GM12878 (cell line): ENCODE results near the gene SLC38A1. TPM values are rescaled to one million over a fixed set of nuclear protein-coding genes. Genes with fewer than 3 reads are reported as not detected.

ENCODE experiments used
- ATAC-seq: fragments of 200-7000 bp; cut with Tn5 transposase; 3 replicates; pipeline ENCODE4 v1.9.1; 2020; ENCODE audit warnings: mild to moderate bottlenecking, moderate library complexity
- BruUV-seq: library from RNA; stranded (reverse); fragments of 400-500 nt; replicated peaks from 2 replicates; lab custom pipeline; 2021; lab: Mats Ljungman, UMichigan
- CTCF ChIA-PET: fragments of 300-600 bp; sonication (Branson Sonifier 250); formaldehyde crosslinking; extraction: SDS; loops from one replicate; lab custom pipeline; 2021; ENCODE audit warnings: inconsistent platforms; lab: Yijun Ruan, JAX
- POLR2A ChIA-PET: fragments of 350-600 bp; formaldehyde crosslinking; extraction: SDS; loops from one replicate; lab custom pipeline; 2021; ENCODE audit warnings: inconsistent platforms; lab: Charles Lee
- RAD21 ChIA-PET: fragments of 300-600 bp; sonication (Branson Sonifier 250); formaldehyde crosslinking; loops from one replicate; lab custom pipeline; 2023; ENCODE audit warnings: antibody characterized with exemption; ENCODE audit not compliant: unreplicated experiment; lab: Charles Lee
- SMC1A ChIA-PET: fragments of 300-600 bp; sonication (Branson Sonifier 250); formaldehyde crosslinking; loops from one replicate; lab custom pipeline; 2023; ENCODE audit not compliant: unreplicated experiment, uncharacterized antibody; lab: Charles Lee
- DNase-seq: peaks from one replicate; pipeline ENCODE4 v3.0.0-alpha.2; 2011; ENCODE audit warnings: low read depth, low spot score
- FAIRE-seq: peaks from 3 replicates; lab custom pipeline; 2011; peaks lifted over from hg19 to GRCh38; lab: Jason Lieb, UNC
- H2AFZ ChIP-seq: 2 replicates; pipeline ENCODE4 v1.6.0; 2011; ENCODE audit warnings: low read depth, low read length, control low read depth; ENCODE audit not compliant: control insufficient read depth
- H3K27ac ChIP-seq: 2 replicates; pipeline ENCODE4 v1.5.1; 2011; ENCODE audit warnings: control low read depth; ENCODE audit not compliant: control insufficient read depth, insufficient read depth
- H3K27me3 ChIP-seq, 2 experiments: replicated peaks in 1 of 2; 2 replicates each; pipeline versions ENCODE4 v1.6.0 to v1.6.1; 2011; ENCODE audit warnings: low read length in 1 of 2; ENCODE audit not compliant: control insufficient read depth in 2 of 2, insufficient read depth in 2 of 2
- H3K36me3 ChIP-seq, 2 experiments: 2 replicates each; pipeline ENCODE4 v1.5.1; 2011; ENCODE audit warnings: low read length in 1 of 2; ENCODE audit not compliant: control insufficient read depth in 2 of 2, insufficient read depth in 2 of 2
- H3K4me1 ChIP-seq: 2 replicates; pipeline ENCODE4 v1.6.1; 2011; ENCODE audit warnings: mild to moderate bottlenecking, low read length, moderate library complexity, mixed read lengths; ENCODE audit not compliant: control insufficient read depth, insufficient read depth
- H3K4me2 ChIP-seq: 2 replicates; pipeline ENCODE4 v1.6.0; 2011; ENCODE audit warnings: control low read depth; ENCODE audit not compliant: control insufficient read depth, insufficient read depth
- H3K4me3 ChIP-seq: fragments of 200-600 bp; sonication (generic); 2 replicates; pipeline ENCODE4 v1.5.1; 2016
- H3K79me2 ChIP-seq: 2 replicates; pipeline ENCODE4 v1.6.0; 2011; ENCODE audit warnings: low read length; ENCODE audit not compliant: control insufficient read depth, insufficient read depth
- H3K9ac ChIP-seq: 2 replicates; pipeline ENCODE4 v1.8.0; 2011; ENCODE audit warnings: low read length, control low read depth, mixed read lengths; ENCODE audit not compliant: control insufficient read depth, insufficient read depth
- H3K9me3 ChIP-seq: replicated peaks from 3 replicates; pipeline ENCODE4 v1.5.1; 2011; ENCODE audit warnings: mild to moderate bottlenecking, low read length; ENCODE audit not compliant: control insufficient read depth, insufficient read depth
- H4K20me1 ChIP-seq: 2 replicates; pipeline ENCODE4 v1.6.0; 2011; ENCODE audit not compliant: control insufficient read depth, insufficient read depth
- ASH2L ChIP-seq: fragments of 300-600, 200-600 bp; sonication (generic); IDR thresholded peaks from 2 replicates; pipeline ENCODE4 v1.6.1; 2017; ENCODE audit warnings: low read depth, mild to moderate bottlenecking, borderline replicate concordance
- ATF7 ChIP-seq: fragments of 450-650 bp; IDR thresholded peaks from 2 replicates; pipeline ENCODE4 v1.6.1; 2016; ENCODE audit warnings: low read depth, mild to moderate bottlenecking
- EZH2 ChIP-seq: IDR thresholded peaks from 2 replicates; pipeline ENCODE4 v1.6.1; 2012; ENCODE audit warnings: low read depth, mild to moderate bottlenecking, control low read depth, inconsistent platforms, low read length, borderline replicate concordance; ENCODE audit not compliant: control insufficient read depth
- GATAD2B ChIP-seq: fragments of 450-650 bp; conservative IDR thresholded peaks from 2 replicates; pipeline ENCODE4 v1.6.1; 2017; ENCODE audit warnings: low read depth, mild to moderate bottlenecking, moderate library complexity
- IRF4 ChIP-seq: IDR thresholded peaks from 2 replicates; pipeline ENCODE4 v1.6.1; 2011; ENCODE audit warnings: low read depth, low read length
- NRF1 ChIP-seq: conservative IDR thresholded peaks from 2 replicates; pipeline ENCODE4 v1.6.1; 2011; ENCODE audit warnings: mild to moderate bottlenecking, low read depth, low read length, improper control_type of control experiment
- SMAD1 ChIP-seq: fragments of 450-650 bp; IDR thresholded peaks from 2 replicates; pipeline ENCODE4 v1.6.1; 2018; ENCODE audit warnings: mild to moderate bottlenecking, low read depth; ENCODE audit not compliant: partially characterized antibody
- SREBF2 ChIP-seq: IDR thresholded peaks from 2 replicates; pipeline ENCODE4 v1.6.1; 2012; ENCODE audit warnings: mild to moderate bottlenecking, low read length
- SUPT20H ChIP-seq: IDR thresholded peaks from 2 replicates; pipeline ENCODE4 v1.6.1; 2011; ENCODE audit warnings: low read depth, mild to moderate bottlenecking, low read length, moderate library complexity, borderline replicate concordance; ENCODE audit not compliant: control insufficient read depth
- TBL1XR1 ChIP-seq: IDR thresholded peaks from 2 replicates; pipeline ENCODE4 v1.6.1; 2012; ENCODE audit warnings: low read depth, low read length, improper control_type of control experiment
- WRNIP1 ChIP-seq: IDR thresholded peaks from 2 replicates; pipeline ENCODE4 v1.6.1; 2011; ENCODE audit warnings: low read depth, low read length, improper control_type of control experiment, borderline replicate concordance
- ZNF274 ChIP-seq: IDR thresholded peaks from one replicate; pipeline ENCODE4 v1.8.0; 2011; ENCODE audit not compliant: insufficient read length, insufficient read depth
- WGBS: methylation state at CpG from one replicate; pipeline ENCODE4 v1.1.6; 2016; ENCODE audit warnings: low lambda C conversion rate; ENCODE audit not compliant: insufficient replicate concordance, insufficient coverage; ENCODE audit errors: missing lambda C conversion rate; 5-methylcytosine and 5-hydroxymethylcytosine counted together
- in situ Hi-C: fragments of 300-500 bp; cut with MboI; formaldehyde crosslinking; loops from 9 replicates; pipeline ENCODE4 v1.14.3; 2018; ENCODE audit warnings: mixed read lengths
- intact Hi-C: fragments of 100-400 bp; cut with micrococcal nuclease; formaldehyde crosslinking; loops from one replicate; pipeline ENCODE4 v1.14.2; 2022; ENCODE audit not compliant: unreplicated experiment
- polyA plus RNA-seq, 11 experiments: library from polyadenylated mRNA; depleted of rRNA in 4 of 11; unstranded in 6 of 11; stranded (reverse) in 5 of 11; fragments of >200 nt; fragmentation: Nextera tagmentation in 4 of 11; fragmentation: Illumina TruSeq in 1 of 11; extraction: Ambion mirVana in 4 of 11; extraction: Trizol in 1 of 11; gene quantifications; 1 replicate in 1 of 11; 2 replicates in 10 of 11; pipeline versions ENCODE4 v1.2.1 to v1.2.3, GENCODE V29; 2011 to 2016; ENCODE audit warnings: inconsistent platforms in 2 of 11, missing spikeins in 2 of 11, low read depth in 1 of 11
- total RNA-seq, 4 experiments: library from RNA; depleted of rRNA in 3 of 4; stranded (reverse); fragments of >200 nt in 3 of 4; fragmentation: Illumina TruSeq in 1 of 4; extraction: Trizol in 1 of 4; gene quantifications; 2 replicates each; pipeline versions ENCODE4 v1.2.1 to v1.2.3, GENCODE V29; 2013 to 2021
- TF ChIP-seq, protein P1 (sequence below): fragments of 450-650 bp; formaldehyde crosslinking; IDR thresholded peaks from 2 replicates; pipeline ENCODE4 v1.4.0; 2022; ENCODE audit warnings: mild to moderate bottlenecking, moderate library complexity
- TF ChIP-seq, protein P2 (sequence below): fragments of 150-350 bp; IDR thresholded peaks from 2 replicates; pipeline ENCODE4 v1.6.1; 2014; ENCODE audit warnings: mild to moderate bottlenecking, low read depth, low read length

Gene SLC38A1
- total and polyA plus RNA-seq, 10 of the 15 experiments (the other 5 are each of a cell fraction or from before 2014, with no cell fraction given): 38.1 to 191 (median 144) TPM

DNA sequence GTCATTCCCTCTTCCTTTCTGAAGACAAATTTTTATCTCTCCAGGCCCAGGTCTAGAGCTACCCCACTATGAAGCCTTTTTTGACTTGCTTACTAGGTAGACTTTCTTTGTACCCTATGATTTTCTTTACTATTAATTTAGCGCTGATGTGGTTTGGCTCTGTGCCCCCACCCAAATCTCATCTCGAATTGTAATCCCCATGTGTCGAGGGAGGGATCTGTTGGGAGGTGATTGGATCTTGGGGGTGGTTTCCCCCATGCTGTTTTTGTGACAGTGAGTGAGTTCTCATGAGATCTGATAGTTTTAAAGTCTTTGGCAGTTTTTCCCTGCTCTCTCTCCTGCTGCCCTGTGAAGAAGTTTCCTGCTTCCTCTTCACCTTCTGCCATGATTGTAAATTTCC lies 118.1 kb downstream of the SLC38A1 start:
- POLR2A ChIA-PET: interaction anchor here (1.3 kb wide), 1 partner anchor 118 kb away, joined by 3 read pairs; the partner anchor contains the start of gene SLC38A1
- no peak overlapping the region for H3K27ac ChIP-seq
- RAD21 ChIA-PET: interaction anchor here (1.1 to 2.4 kb wide), 3 partner anchors 26 to 150 kb away, joined by 4 to 13 read pairs (median 4); no protein-coding TSS in a partner anchor
- H2AFZ ChIP-seq: no peak overlapping the region
- H4K20me1 ChIP-seq: no peaks in the 10 kb centered on the region
- H3K4me2 ChIP-seq: no peak overlapping the region
- CTCF ChIA-PET: interaction anchor here (0.7 to 4.1 kb wide), 4 partner anchors 26 to 869 kb away, joined by 3 to 24 read pairs (median 3); no protein-coding TSS in a partner anchor
- no peaks in the 10 kb centered on the region for H3K36me3 ChIP-seq
- no peak for TF ChIP-seq GATAD2B
- no peak for TF ChIP-seq TBL1XR1
- TF ChIP-seq ASH2L: no peak
- TF ChIP-seq NRF1: no peak
- TF ChIP-seq, protein P1, sequence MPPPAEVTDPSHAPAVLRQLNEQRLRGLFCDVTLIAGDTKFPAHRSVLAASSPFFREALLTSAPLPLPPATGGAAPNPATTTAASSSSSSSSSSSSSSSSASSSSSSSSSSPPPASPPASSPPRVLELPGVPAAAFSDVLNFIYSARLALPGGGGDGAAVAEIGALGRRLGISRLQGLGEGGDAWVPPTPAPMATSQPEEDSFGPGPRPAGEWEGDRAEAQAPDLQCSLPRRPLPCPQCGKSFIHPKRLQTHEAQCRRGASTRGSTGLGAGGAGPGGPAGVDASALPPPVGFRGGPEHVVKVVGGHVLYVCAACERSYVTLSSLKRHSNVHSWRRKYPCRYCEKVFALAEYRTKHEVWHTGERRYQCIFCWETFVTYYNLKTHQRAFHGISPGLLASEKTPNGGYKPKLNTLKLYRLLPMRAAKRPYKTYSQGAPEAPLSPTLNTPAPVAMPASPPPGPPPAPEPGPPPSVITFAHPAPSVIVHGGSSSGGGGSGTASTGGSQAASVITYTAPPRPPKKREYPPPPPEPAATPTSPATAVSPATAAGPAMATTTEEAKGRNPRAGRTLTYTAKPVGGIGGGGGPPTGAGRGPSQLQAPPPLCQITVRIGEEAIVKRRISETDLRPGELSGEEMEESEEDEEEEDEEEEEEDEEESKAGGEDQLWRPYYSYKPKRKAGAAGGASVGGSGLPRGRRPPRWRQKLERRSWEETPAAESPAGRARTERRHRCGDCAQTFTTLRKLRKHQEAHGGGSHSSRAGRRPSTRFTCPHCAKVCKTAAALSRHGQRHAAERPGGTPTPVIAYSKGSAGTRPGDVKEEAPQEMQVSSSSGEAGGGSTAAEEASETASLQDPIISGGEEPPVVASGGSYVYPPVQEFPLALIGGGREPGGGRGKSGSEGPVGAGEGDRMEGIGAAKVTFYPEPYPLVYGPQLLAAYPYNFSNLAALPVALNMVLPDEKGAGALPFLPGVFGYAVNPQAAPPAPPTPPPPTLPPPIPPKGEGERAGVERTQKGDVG (CRISPR knock-in tag): no peak
- no peak for TF ChIP-seq ZNF274
- TF ChIP-seq ATF7: no peak
- TF ChIP-seq, protein P2, sequence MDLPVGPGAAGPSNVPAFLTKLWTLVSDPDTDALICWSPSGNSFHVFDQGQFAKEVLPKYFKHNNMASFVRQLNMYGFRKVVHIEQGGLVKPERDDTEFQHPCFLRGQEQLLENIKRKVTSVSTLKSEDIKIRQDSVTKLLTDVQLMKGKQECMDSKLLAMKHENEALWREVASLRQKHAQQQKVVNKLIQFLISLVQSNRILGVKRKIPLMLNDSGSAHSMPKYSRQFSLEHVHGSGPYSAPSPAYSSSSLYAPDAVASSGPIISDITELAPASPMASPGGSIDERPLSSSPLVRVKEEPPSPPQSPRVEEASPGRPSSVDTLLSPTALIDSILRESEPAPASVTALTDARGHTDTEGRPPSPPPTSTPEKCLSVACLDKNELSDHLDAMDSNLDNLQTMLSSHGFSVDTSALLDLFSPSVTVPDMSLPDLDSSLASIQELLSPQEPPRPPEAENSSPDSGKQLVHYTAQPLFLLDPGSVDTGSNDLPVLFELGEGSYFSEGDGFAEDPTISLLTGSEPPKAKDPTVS: no peak
- TF ChIP-seq SREBF2: no peak
- no peak for TF ChIP-seq SMAD1
- TF ChIP-seq SUPT20H: no peak
- TF ChIP-seq EZH2: no peak
- no peak for TF ChIP-seq IRF4
- no peak for TF ChIP-seq WRNIP1
- H3K27me3 ChIP-seq: no peaks in the 10 kb centered on the region
- no TSS peak for BruUV-seq
- ATAC-seq: no peak
- intact Hi-C loops (loop anchor here (5.0 kb wide), 2 partner anchors 217 to 232 kb away; no protein-coding TSS in a partner anchor), in situ Hi-C loops (no loop called here)
- SMC1A ChIA-PET: interaction anchor here (1.1 to 4.3 kb wide), 11 partner anchors 23 to 526 kb away, joined by 3 to 30 read pairs (median 4); no protein-coding TSS in a partner anchor
- 82% methylated on average over 3 of the region's 3 CpGs for WGBS
- no peaks in the 10 kb centered on the region for H3K9me3 ChIP-seq
- H3K9ac ChIP-seq: no peak overlapping the region
- H3K4me3 ChIP-seq: no peak overlapping the region
- no peak for DNase-seq
- FAIRE-seq: no peak
- H3K4me1 ChIP-seq: no peaks in the 10 kb centered on the region
- H3K79me2 ChIP-seq: no peaks in the 10 kb centered on the region
